Activated T-helper 1 cell treated with anti-CD3 and anti-CD28 coated beads, Interleukin-12 subunit alpha, Interleukin-12 subunit beta, Interleukin-2, Interleukin-4 antibody, amounts not matched to agents 30 ng/mL and 10 ng/mL and 1 ng/mL, durations not matched to agents 14 hours and 24 hours and 36 hours (primary cell): Measurements from ENCODE around the gene FER. TPM values are rescaled to one million over a fixed set of nuclear protein-coding genes. Genes with fewer than 3 reads are reported as not detected.
"Not testable (repeated sequence)": the region's sequence is repeated elsewhere in the genome, so short reads cannot be mapped to it uniquely, and the experiment has no call there.

ENCODE experiments used
- DNase-seq: peaks from one replicate; pipeline ENCODE4 v3.0.0; 2021; ENCODE audit warnings: low spot score
- H3K27ac Mint-ChIP-seq: one replicate; pipeline ENCODE4 v1.8.0; 2021; ENCODE audit warnings: mild to moderate bottlenecking, mixed read lengths
- H3K27me3 Mint-ChIP-seq: one replicate; pipeline ENCODE4 v1.8.0; 2022; ENCODE audit warnings: mild to moderate bottlenecking, moderate library complexity, mixed read lengths; ENCODE audit not compliant: insufficient read depth
- H3K36me3 Mint-ChIP-seq: one replicate; pipeline ENCODE4 v1.8.0; 2021; ENCODE audit warnings: low read depth, mixed read lengths
- H3K4me1 Mint-ChIP-seq: one replicate; pipeline ENCODE4 v1.8.0; 2021; ENCODE audit warnings: low read depth, mixed read lengths
- H3K4me3 Mint-ChIP-seq: one replicate; pipeline ENCODE4 v1.8.0; 2021; ENCODE audit warnings: mild to moderate bottlenecking, moderate library complexity, mixed read lengths
- H3K9me3 Mint-ChIP-seq: one replicate; pipeline ENCODE4 v1.8.0; 2021; ENCODE audit warnings: mixed read lengths
- intact Hi-C: fragments of 100-400 bp; cut with micrococcal nuclease; formaldehyde crosslinking; loops from one replicate; pipeline ENCODE4 v1.15.1; 2024
- total RNA-seq: library from RNA; stranded (reverse); gene quantifications from 2 replicates; pipeline ENCODE4 v1.2.3, GENCODE V29; 2022

Gene FER
- total RNA-seq, 1 donor from 2014 or later, result 2.6 TPM

GRCh38 chr5:108878756-108879155, 131.1 kb downstream of the FER start:
- DNase-seq, result no peak
- intact Hi-C loops, result no loop called here
- Mint-ChIP-seq H3K27me3 (no peaks in the 10 kb centered on the region), H3K9me3 (no peaks in the 10 kb centered on the region), H3K27ac (no peak overlapping the region), H3K4me1 (no peaks in the 10 kb centered on the region), H3K4me3 (no peak overlapping the region), H3K36me3 (no peaks in the 10 kb centered on the region)

DNA sequence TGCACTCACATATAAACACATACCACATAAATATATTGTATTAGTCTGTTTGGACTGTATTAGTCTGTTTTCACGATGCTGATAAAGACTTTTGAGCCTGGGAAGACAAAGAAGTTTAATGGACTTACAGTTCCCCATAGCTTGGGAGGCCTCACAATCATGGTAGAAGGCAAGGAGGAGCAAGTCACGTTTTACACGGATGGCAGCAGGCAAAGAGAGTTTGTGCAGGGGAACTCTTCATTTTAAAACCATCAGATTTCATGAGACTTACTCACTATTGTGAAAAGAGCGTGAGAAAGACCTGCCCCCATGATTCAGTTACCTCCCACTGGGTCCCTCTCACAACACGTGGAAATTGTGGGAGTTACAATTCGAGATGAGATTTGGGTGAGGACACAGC, 133.4 kb downstream of the FER start:
- Mint-ChIP-seq H3K9me3 (no peaks in the 10 kb centered on the region), H3K4me1 (no peaks in the 10 kb centered on the region), H3K4me3 (no peak overlapping the region), H3K36me3 (no peaks in the 10 kb centered on the region), H3K27me3 (no peaks in the 10 kb centered on the region), H3K27ac (no peak overlapping the region)
- no peak for DNase-seq
- intact Hi-C loops, result no loop called here

DNA sequence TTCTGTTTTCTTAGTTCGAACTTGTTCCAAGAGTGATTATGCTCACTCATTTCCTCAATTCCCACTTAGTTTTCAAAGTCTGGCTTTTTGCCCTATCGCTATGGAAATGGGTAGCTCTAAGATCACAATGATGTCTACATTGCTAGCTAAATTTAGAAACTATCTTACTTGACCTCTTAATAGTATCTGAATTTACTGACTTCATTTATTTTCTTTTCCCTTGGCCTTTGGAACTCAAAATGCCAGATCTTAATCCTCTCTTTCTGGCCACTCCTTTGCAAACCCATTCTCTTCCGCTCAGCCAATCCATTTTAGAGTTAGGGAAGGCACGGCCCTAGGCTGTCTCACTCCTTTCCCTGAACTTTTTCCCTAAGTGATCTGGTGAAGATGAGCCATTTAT, 137.0 kb downstream of the FER start:
- Mint-ChIP-seq H3K27ac (no peak overlapping the region), H3K27me3 (no peaks in the 10 kb centered on the region), H3K36me3 (no peaks in the 10 kb centered on the region), H3K4me3 (no peak overlapping the region), H3K9me3 (no peaks in the 10 kb centered on the region), H3K4me1 (no peaks in the 10 kb centered on the region)
- intact Hi-C loops, result no loop called here
- DNase-seq, result no peak

DNA sequence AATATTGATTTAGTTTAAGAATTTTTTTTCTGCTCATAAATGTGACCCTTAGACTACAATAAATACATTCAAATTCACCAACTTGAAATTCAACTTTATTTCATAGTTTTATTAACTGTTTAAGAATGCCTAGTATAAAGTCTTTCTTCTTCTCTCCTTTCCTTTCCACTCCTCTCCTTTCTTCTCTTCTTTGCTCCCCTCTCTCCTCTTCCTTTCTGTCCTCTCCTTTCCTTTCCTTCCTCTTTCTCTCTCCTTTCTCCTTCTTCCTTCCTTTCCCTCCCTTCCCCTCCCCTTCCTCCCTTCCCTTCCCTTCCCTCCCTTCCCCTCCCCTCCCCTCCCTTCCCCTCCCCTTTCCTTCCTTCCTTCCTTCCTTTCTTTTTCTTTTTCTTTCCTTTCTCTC, 150.6 kb downstream of the FER start:
- Mint-ChIP-seq H3K27ac (no peak overlapping the region), H3K27me3 (no peaks in the 10 kb centered on the region), H3K4me3 (no peak overlapping the region), H3K4me1 (no peaks in the 10 kb centered on the region), H3K9me3 (no peaks in the 10 kb centered on the region), H3K36me3 (no peaks in the 10 kb centered on the region)
- intact Hi-C loops, result no loop called here
- no peak for DNase-seq

- DNase-seq, result no peak
- Mint-ChIP-seq H3K27ac (no peak overlapping the region), H3K4me1 (no peaks in the 10 kb centered on the region), H3K27me3 (no peaks in the 10 kb centered on the region), H3K9me3 (no peaks in the 10 kb centered on the region), H3K36me3 (no peaks in the 10 kb centered on the region), H3K4me3 (no peak overlapping the region)
- intact Hi-C loops, result no loop called here
Measured at GRCh38 chr5:108898707-108899106, 151.0 kb downstream of the FER start.

DNA sequence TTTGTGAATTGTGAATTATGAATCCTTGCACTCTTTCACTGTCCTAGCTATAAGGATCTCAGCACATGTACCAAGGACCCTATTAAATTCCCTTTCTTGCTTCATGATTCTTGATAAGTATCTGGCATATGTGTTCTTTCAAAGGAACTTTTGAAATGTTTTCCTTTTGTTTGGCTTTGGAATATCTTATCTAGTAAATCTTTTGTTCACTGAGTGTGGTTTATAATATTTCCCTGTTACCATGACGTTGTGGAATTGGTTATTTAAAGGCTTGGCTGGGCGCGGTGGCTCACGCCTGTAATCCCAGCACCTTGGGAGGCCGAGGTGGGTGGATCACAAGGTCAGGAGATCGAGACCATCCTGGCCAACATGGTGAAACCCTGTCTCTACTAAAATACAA, 151.5 kb downstream of the FER start:
- H3K9me3 Mint-ChIP-seq, H3K27me3 Mint-ChIP-seq, intact Hi-C loops, H3K27ac Mint-ChIP-seq, H3K4me1 Mint-ChIP-seq, DNase-seq, H3K4me3 Mint-ChIP-seq, H3K36me3 Mint-ChIP-seq: not testable (repeated sequence)

DNA sequence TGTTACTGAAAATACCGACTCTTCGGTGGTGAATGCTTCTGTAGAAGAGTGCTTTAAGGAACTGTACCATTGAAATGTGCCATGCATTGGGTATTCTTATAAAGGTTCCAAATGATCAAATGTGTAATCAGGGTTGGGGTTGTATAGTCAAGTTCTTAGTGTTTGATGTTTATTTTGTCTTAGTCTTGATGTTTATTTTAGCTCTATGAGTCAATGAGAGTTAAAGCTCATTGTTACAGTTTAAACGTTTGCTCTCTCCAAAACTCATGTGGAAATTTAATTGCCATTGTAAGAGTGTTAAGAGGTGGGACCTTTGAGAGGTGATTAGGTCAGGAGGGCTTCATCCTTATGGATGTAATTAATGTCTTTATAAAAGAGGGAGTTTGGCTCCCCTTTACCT, 153.0 kb downstream of the FER start:
- no peak for DNase-seq
- H3K9me3 Mint-ChIP-seq, result no peaks in the 10 kb centered on the region
- no peak overlapping the region for H3K4me3 Mint-ChIP-seq
- H3K36me3 Mint-ChIP-seq, result no peaks in the 10 kb centered on the region
- no peak overlapping the region for H3K27ac Mint-ChIP-seq
- no peaks in the 10 kb centered on the region for H3K4me1 Mint-ChIP-seq
- intact Hi-C loops, result loop anchor here (10.0 kb wide), 1 partner anchor 216 kb away; no protein-coding TSS in a partner anchor
- H3K27me3 Mint-ChIP-seq, result no peaks in the 10 kb centered on the region

GRCh38 chr5:108905805-108906204, 158.1 kb downstream of the FER start:
- no peak overlapping the region for H3K27ac Mint-ChIP-seq
- H3K9me3 Mint-ChIP-seq, result no peaks in the 10 kb centered on the region
- DNase-seq, result no peak
- H3K4me1 Mint-ChIP-seq, result no peaks in the 10 kb centered on the region
- intact Hi-C loops, result loop anchor here (10.0 kb wide), 1 partner anchor 221 kb away; no protein-coding TSS in a partner anchor
- no peak overlapping the region for H3K4me3 Mint-ChIP-seq
- H3K27me3 Mint-ChIP-seq, result no peaks in the 10 kb centered on the region
- no peaks in the 10 kb centered on the region for H3K36me3 Mint-ChIP-seq

DNA sequence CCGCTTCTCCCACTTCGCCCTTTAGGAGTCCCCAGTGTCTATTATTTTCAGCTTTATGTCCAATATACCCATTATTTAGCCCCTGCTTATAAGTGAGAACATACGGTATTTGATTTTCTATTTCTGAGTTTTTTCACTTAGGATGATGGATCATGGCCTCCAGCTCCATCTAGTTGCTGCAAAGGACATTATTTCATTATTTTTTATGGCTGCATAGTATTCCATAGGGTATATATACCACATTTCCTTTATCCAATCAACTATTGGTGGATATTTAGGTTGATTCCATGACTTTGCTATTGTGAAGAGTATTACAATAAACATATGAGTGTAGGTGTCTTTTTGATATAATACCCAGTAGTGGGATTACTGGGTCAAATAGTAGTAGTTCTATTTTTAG, 162.9 kb downstream of the FER start:
- Mint-ChIP-seq H3K9me3 (no peaks in the 10 kb centered on the region), H3K4me3 (no peak overlapping the region), H3K27me3 (no peaks in the 10 kb centered on the region), H3K4me1 (no peaks in the 10 kb centered on the region), H3K36me3 (no peaks in the 10 kb centered on the region), H3K27ac (no peak overlapping the region)
- DNase-seq, result no peak
- intact Hi-C loops, result no loop called here

DNA sequence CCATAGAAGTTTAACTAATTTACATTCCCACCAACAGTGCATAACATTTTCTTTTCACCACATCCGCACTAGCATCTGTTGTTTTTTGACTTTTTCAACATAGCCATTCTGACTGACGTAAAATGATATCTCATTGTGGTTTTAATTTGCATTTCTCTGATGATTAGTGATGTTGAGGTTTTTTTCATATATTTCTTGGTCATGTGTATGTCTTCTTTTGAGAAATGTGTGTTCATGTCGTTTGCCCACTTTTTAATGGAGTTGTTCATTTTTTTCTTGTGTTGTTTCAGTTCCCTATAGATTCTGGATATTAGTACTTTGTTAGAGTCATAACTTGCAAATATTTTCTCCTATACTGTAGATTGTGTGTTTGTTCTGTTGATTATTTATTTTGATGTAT, 163.4 kb downstream of the FER start:
- Mint-ChIP-seq H3K4me3 (no peak overlapping the region), H3K27ac (no peak overlapping the region), H3K9me3 (no peaks in the 10 kb centered on the region)

DNA sequence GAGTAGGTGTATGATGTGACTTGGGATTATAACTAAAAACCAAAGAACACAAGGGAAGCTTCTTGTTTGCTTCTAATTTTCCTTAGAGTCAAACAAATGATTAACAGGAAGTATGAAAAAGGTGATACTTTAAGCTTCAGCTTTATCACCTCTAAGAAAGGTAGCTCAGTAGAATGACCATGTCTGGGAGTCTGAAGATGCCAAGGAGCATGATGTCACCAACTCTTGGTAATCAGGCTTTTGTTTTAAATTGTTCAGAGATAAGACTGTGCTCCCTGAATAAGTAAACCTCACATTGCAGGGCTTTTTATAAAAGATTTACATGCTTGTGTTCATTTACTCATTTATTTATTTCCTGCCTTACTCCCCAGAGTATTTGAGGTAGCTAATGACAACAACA, 169.9 kb downstream of the FER start:
- no peak overlapping the region for H3K27ac Mint-ChIP-seq
- no peaks in the 10 kb centered on the region for H3K9me3 Mint-ChIP-seq
- no peaks in the 10 kb centered on the region for H3K4me1 Mint-ChIP-seq
- H3K36me3 Mint-ChIP-seq, result no peaks in the 10 kb centered on the region
- DNase-seq, result no peak
- intact Hi-C loops, result no loop called here
- H3K4me3 Mint-ChIP-seq, result no peak overlapping the region
- H3K27me3 Mint-ChIP-seq, result no peaks in the 10 kb centered on the region

More for the DNA sequence above, 163.4 kb downstream of the FER start:
- Mint-ChIP-seq H3K27me3 (no peaks in the 10 kb centered on the region), H3K36me3 (no peaks in the 10 kb centered on the region), H3K4me1 (no peaks in the 10 kb centered on the region)
- DNase-seq, result no peak
- intact Hi-C loops, result no loop called here

GRCh38 chr5:108919591-108920326, 172.1 kb downstream of the FER start:
- H3K27me3 Mint-ChIP-seq, result no peaks in the 10 kb centered on the region
- no peak overlapping the region for H3K27ac Mint-ChIP-seq
- DNase-seq, result no peak
- no peaks in the 10 kb centered on the region for H3K9me3 Mint-ChIP-seq
- no peaks in the 10 kb centered on the region for H3K4me1 Mint-ChIP-seq
- H3K36me3 Mint-ChIP-seq, result no peaks in the 10 kb centered on the region
- no peak overlapping the region for H3K4me3 Mint-ChIP-seq
- intact Hi-C loops, result loop anchor here (5.0 kb wide), 1 partner anchor 518 kb away; no protein-coding TSS in a partner anchor

DNA sequence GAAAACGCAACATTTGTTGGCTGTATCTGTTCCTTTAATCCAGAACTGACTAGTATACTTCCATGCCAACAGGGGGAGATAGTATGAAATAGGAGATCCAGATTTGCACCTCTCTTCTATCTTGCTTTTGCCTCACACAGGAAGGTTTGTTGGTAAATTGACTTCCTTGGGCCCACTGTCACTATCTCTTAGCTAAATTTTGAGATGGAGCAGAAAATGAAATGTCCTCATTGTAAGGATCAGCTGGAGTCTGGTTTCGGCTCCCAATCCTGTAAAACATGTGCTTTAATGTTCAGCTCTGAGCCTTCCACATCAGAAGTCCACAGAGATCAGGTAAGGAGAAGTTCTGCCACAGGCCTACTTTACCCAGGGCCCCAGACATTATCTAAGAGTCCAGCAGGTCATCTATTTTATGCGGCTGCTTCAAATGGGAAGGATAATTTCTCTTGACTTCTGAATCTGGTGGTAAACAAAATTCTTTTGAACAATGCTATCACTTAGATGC, 176.8 kb downstream of the FER start:
- H3K4me3 Mint-ChIP-seq, result no peak overlapping the region
- no peaks in the 10 kb centered on the region for H3K36me3 Mint-ChIP-seq
- no peaks in the 10 kb centered on the region for H3K4me1 Mint-ChIP-seq
- H3K9me3 Mint-ChIP-seq, result no peaks in the 10 kb centered on the region
- intact Hi-C loops, result loop anchor here (5.0 kb wide), 1 partner anchor 513 kb away; no protein-coding TSS in a partner anchor
- H3K27me3 Mint-ChIP-seq, result no peaks in the 10 kb centered on the region
- no peak overlapping the region for H3K27ac Mint-ChIP-seq
- no peak for DNase-seq

GRCh38 chr5:108925073-108925472, 177.4 kb downstream of the FER start:
- H3K9me3 Mint-ChIP-seq, result no peaks in the 10 kb centered on the region
- no peaks in the 10 kb centered on the region for H3K36me3 Mint-ChIP-seq
- H3K4me3 Mint-ChIP-seq, result no peak overlapping the region
- no peak for DNase-seq
- H3K27ac Mint-ChIP-seq, result no peak overlapping the region
- H3K4me1 Mint-ChIP-seq, result no peaks in the 10 kb centered on the region
- H3K27me3 Mint-ChIP-seq, result no peaks in the 10 kb centered on the region
- intact Hi-C loops, result no loop called here
